Activated gamma-delta T cell treated with anti-CD3 and anti-CD28 coated beads, Interleukin-2, amount 50 U/mL, for 16 hours (primary cell): ENCODE measurements around the gene LENG9.

Experiments
- DNase-seq: peaks from one replicate; pipeline ENCODE4 v3.0.0-alpha.2; 2020; ENCODE audit warnings: low read depth

Gene LENG9

DNA sequence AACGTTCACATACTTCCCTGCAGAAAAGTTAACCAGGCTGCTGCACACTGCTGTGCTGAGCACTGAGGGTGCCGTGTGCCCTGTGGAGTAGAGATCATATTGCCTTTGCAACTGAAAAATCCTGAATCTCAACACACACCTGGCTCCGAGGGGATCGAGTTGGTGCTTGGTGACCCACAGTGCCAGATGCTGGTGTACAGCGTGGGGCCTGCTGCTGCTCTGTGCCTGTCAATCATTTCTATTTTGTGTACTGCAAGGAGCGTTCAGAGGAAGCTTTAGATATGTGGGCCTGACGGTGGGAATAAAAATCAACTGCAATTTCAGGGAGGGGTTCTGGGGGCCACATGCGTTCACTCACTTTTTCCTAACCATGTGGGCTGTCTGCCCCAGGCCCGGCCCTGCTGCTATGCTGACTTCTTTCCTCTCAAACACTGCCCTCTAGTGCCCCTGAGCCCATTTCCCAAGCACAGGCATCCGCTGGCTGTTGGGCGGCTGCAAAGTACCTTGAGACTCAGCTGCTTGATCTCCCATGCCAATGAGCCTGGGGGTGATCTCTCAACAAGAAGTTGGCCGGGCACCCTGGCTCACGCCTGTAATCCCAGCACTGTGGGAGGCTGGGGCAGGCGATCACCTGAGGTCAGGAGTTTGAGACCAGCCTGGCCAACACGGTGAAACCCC, 24.3 kb downstream of the LENG9 start:
- no peak for DNase-seq

DNA sequence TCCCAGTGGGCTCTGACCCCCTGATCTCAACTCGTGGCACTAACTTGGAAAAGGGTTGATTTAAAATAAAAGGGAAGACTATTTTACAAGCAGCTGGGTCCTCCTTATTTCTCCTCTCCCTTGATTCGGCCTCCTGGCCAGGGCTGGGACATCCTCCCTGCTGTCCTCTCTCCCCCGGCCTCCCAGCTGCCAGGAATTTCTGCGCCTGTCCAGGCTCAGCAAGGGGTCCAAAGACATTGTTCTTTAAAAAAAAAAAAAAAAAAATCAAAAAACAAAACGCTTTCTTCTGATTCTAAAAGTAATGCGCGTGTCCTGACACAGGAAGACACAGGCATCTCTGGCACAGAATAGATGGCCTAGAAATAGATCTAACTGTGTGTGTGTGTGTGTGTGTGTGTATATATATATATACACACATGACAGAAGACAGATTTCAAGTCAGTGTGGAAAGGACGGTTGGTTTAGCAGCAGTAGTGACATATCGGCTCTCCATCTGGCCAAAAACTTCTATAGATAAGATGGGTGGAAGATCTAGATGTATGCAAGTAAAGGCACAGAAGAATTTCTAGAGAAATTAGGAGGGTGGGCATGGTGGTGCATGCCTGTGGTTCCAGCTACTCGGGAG, 26.8 kb downstream of the LENG9 start:
- DNase-seq = no peak

DNA sequence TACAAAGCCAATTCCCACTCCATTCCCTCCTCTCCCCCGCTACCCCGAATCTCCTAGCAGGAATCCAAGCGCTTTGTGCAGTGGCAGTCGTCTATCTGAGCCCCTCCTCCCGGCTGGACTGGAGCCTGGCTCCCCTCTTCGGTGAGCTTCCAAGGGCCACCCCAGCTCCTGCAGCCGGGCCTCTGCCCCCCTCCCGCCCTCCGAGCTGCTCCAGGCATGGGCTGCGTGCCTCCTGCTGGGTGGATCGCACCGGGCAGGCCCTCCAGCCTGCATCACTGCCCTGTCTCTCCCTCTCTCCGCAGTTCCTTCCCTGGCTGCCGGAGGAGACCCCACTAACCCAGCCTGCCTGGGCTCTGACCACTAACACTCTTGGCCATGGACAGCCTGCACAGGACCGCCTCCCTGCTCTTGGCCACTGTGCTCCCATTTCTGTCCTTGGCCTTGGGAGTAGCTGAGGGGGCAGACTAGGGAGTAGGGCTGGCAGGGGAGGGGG, 27.5 kb downstream of the LENG9 start:
- DNase-seq = no peak

DNA sequence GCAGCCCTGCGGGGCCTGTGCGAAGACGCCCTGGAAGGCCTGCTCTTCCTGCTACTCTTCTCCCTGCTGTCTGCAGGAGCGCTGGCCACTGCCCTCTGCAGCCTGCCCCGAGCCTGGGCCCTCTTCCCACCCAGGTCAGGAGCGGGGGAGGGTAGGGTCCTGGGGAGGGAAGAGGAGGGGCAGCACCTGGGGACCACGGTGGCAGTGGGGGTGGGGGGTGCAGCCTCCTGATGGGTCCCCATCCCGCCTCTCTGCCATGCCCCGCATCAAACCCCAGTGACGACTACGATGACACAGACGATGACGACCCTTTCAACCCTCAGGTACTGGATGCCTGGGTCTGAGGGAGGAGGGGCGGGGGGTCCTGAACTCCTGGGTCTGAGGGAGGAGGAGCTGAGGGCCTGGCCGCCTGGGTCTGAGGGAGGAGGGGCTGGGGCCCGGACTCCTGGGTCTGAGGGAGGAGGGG, 28.0 kb downstream of the LENG9 start:
- DNase-seq = no peak

DNA sequence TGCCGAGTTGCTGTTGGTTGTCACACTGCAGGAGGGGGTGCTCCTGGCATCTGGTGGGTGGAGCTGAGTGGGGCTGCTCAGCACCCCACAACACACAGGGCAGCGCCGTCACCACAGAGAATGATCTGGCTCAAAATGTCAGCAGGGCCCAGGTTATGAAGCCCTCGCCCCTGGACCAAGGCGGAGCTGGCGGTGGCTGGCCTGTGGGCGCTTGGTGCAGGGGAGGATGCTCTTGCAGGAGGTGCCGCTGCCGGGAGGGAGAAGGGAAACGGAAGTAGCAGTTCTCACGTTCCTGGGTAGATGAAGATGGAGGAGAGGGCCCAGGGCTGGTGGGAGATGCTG, 28.7 kb downstream of the LENG9 start:
- no peak for DNase-seq

DNA sequence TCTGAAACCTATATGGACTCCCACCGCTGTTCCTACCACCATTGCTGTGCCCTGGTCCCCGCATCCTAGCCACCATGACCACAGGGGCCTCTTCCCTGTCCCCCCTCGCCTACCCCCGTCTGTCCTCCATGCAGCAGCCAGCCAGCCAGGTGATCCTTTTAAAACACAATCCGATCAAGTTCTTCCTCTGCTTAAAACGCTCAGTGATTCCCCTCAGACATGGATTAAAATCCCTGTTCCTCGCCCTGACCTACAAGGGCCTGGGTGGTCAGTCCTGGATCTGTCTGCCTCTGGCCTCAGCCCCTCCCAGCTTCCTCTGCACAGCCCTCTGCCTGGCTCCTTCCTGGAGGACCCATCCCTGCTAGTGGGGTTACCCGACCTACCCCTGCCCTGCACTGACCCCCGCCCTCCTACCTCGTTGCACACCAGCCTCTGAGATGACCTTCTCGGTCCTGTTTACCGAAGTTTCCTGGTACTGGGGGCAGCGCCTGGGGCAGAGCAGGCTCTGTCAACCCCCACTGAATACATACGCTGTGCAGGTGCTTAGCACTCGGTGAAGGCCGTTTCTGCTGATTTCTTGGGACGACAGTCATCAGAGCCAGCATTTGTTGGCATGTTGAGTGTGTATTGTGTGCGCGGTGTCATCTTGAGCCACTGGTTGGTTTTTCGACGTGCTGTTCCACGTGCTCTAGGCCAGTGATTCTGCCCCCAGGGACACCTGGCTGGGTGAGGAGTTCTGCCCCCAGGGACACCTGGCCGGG, 29.3 kb downstream of the LENG9 start:
- no peak for DNase-seq

DNA sequence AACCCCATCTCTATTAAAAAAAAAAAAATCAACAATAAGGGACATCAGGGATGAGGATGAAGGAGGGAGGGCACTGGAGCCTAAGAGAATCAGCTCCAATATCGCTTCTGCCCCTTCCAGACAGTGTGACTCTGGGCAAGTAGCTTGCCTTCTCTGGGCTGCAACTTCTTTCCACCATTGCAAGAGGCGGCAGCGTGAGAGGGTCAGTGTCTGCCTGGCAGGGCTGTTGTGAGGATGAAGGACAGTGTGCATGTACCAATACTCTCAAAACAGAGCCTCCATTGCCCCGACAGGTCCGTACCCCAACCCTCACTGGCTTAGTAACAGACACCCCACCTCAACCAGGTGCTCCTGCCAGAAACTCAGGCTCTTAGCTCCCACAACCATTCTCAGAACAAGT, 29.9 kb downstream of the LENG9 start:
- DNase-seq = no peak

DNA sequence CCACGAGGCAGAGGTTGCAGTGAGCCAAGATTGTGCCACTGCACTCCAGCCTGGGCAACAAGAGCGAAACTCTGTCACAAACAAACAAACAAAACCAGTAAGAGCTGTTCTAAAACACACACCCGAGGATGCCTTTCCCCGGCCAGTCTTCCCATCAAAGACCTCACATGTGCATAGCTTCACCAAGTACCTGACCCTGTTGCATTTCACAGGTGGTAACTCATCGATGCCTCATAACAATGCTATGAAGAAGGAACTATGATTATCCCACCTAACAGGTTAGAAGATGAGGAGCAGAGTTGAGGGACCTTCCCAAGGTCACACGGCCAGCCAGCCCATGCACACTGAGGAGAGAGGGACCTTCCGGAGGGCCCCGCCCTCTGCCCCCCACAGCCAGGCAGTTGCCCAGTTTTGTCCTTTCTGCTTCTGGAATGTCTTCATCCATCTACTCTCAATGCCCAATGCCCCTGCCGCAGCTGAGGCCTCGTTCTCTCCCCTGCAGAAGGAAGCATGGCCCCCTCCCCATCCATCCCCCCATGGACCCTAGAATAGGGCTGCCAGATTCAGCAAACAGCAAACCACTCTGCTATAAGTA, 31.3 kb downstream of the LENG9 start:
- DNase-seq = no peak

DNA sequence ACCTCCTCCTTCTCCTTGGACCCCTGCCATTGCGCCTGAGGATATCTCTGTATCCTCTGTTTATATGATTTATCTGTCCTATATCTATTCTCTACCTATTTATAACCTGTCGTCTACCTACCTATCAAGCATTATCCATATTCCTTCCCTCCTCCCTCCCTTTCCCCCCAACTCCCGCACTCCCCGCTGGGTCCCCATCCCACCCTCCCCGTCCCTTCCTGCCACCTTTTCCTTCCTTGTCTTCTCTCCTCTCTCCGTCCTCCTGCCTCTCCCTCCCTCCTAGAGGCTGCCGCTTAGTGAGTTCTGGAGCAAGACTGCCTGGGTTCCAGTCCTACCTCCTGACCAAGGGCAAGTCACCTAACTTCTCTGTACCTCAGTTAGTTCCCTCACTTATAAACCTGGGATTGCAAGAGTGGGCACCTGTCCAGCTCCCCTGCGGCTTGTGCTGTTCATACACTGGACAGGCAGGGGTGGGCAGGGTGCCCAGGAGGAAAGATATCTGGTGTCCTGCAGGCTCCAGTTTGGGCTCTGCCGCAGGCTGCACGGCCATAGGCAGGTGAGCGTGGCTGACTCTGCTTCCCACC, 32.2 kb downstream of the LENG9 start:
- no peak for DNase-seq

DNA sequence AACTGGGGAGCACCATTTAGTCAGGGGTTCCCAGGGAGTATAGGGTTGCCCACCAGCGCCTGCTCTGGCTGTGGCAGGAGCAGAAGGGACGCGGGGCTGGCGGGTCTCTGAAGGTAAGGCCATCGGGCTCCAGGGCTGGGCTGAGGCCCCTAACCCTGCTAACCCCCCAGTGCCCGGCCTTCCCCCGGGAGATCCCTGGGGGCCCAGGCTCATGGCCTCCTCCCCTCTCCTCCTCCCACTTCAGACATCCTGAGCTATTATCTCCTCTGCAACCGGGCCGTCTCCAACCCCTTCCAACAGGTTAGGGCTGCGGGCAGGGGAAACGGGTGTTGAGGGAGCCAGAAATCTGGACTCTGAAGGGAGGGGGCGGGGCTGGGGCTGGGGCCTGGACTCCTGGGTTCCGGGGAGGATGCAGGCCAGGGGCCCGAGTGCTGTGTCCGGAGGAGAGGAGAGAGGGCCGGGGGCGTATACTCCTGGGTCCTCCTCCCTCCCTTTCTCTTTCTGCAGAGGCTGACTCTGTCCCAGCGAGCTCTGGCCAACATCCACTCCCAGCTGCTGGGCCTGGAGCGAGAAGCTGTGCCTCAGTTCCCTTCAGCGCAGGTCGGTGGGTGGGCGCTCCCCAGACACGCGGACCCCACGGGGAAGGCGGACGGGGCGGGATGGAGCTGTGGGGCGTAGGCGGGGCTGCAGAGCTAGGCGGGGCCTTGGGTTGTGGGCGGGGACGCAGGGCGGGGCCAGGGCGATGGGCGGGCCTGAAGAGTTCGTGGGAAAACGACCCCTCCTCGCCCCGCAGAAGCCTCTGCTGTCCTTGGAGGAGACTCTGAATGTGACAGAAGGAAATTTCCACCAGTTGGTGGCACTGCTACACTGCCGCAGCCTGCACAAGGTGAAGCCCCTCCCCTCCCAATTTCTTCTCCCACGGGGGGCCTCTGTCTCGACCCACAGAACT, 33.0 kb downstream of the LENG9 start:
- no peak for DNase-seq

DNA sequence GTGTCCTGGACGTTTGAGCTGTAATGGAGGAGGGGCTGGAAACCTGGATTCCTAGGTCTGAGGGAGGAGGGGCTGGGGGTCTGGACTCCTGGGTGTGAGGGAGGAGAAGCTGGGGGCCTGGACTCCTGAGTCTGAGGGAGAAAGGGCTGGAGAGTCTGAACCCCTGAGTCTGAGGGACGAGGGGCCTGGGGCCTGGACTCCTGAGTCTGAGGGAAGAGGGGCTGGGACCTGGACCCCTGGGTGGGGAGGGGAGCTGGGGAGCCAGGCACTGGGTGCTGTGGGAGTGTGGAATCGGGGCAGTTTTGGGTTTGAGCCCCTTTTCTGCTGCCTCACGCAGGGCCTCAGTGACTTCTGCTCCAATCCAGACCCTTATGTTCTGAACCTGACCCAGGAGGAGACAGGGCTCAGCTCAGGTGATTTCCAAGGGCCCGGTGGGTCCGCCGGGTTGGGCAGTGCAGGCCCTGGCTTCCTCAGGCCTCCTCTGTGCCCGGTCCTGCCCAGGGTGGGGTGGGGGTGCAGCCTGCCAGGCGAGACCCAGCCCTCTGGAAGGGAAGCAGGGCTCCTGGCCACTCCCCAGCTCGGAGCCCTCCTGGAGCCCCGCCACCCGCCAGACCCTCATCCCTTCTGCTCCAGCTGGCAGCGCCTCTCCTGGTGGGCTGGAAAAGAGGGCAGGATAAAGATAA, 33.9 kb downstream of the LENG9 start:
- DNase-seq = no peak

DNA sequence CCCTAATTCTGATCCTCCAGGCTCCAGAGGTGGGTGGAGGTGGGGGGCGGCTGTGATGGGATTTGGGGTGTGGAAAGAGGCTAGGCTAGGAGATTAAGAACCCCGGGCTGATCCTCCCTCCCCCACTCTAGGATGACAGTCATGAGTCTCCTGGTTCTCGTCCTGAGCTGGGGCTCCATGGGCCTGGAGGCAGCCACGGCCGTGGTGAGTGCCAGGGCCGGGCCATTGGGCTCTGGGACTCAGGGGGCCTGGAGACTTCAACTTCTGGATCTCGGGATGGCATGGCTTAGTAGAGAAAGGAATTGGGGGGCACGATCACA, 34.4 kb downstream of the LENG9 start:
- DNase-seq = no peak

DNA sequence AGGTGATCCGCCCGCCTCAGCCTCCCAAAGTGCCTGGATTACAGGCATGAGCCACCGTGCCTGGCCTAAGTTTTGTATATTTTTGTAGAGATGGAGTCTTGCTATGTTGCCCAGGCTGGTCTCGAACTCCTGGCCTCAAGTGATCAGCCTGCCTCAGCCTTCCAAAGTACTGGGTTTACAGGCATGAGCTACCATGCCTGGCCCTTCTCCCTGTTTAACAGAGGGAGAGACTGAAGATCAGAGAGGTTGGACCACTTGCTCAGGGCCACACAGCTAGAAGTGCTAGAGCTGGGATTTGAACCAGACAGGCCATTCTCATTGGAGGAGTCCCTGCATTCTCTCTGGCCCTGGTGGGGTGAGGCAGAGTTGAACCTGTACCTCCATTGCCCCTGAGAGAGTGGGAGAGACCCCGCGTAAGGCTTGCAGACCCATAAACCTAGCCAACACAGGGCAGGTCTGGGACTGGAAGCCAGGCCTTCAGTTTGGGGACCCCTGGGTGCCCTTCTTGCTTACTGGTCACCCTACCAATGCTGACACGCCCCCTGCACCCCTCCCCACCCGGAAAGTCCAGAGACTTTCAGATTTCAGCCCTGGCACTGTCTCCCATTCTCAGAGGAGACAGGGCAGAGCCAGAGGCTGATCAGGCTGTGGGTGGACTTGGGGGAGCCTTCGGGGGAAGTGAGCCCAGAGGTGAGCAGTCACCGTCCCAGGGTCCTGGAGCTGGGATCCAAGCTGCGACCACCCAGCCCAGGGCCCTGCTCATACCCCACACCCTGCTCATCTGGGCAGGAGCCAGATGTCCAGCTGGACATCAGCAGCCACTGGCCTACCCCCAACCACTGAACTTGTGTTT, 35.0 kb downstream of the LENG9 start:
- DNase-seq = no peak

DNA sequence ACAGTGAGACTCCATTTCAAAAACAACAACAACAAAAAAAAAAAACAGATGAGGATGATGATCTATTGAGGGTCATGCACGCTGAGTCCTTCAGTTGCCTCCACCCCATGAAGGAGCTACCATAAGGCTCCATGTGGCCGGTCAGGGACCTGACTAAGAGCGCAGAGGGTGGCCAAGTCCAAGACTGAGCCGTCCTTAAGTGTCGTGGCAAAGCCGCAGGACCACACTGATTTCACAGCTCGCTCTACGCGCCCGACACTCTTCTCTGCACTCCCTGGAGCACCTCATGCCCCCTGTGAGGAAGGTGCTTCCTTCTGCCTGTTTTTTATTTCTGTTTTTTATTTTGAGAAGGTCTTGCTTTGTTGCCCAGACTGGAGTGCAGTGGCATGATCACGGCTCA, 36.0 kb downstream of the LENG9 start:
- no peak for DNase-seq

DNA sequence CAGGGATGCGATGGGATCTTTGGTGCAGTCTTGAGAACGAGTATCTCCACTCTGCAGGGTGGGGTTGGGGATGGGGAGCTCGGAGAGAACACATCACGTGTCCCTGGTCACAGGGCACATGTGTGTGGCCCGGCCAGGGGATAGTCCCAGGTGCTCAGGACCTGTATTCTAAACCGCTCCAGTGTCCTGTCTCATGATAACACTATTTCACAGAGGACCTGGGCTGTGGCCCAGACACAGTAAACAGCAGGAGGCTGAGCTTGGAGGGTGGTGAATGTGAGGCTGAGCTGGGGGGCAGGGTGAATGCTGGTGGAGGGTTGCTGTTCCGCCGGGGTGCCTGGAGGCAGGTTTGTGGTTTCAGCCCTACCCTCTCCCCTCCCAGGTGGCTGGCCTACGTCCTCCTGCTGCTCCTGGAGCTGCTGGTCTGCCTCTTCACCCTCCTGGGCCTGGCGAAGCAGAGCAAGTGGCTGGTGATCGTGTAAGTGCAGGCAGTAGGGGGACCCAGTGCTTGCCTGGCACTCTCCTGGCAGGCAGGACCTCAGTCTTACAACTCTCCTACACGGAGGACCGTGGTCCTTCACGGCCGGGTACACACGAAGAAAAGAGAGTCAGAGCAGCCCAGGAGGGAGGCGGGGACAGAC, 37.2 kb downstream of the LENG9 start:
- no peak for DNase-seq

DNA sequence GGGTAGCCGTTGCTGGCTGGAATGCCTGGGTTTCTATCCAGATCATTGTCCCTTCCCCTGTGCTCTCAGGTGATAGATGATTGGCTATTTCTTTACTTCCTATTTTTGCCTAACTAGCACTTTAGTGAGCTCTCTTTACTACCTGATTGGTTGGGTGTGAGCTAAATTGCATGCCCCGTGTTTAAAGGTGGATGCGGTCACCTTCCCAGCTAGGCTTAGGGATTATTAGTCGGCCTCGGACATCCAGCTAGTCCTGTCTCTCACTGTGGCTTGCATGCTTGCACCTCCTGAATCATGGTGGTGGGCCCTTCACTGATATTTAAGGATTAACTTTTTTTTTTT, 38.2 kb downstream of the LENG9 start:
- no peak for DNase-seq

DNA sequence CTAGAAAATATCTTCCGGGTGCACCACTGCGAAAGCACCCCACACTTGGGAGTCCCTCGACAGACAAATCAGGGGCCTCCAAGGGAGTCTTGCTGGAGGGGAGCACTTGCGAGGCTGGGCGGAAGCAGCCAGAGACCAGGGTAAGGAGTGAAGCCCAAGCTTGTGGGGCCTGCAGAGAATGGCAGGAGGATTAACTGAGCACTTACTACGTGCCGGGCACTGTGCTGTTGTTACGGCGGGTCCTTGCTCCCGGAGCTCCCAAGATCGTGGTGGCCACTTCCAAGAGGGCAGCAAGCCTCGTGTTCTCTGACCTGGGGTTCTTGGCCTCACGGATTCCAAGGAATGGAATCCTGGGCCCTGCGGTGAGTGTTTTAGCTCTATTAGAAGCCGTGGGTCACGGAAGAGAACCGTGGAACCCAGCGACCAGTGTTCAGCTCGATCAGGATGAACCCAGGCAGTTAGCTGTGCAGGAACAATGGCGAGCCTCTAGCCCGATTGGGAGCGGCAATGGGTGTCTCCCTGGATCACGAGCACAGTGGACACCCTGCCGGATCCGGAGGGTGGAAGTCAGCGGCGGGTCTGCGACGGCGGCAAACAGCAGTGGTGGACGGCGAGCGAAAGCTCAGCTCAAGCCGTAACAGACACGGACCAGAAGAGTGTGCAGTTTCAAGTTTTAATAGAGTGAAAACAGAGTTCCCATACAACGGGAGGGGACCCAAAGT, 38.8 kb downstream of the LENG9 start:
- DNase-seq = no peak

DNA sequence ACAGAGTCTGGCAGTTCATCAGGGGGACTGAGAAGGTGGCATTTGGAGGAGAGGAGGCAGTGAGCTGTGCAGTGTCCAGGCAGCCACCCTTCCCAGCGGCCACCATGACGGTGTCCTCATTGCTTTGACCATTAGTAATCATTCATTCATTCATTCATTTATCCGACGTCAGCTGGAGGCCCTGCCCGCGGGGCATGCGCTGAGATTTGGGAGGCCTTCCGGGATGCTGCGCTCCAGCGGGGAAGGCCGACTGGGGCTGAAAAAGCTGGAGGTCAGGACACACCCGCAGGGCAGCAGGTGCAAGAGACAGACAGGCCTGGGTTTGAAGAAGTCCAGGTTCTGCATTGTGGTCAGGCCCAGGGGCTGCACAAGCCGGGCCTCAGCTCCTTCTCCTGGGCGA, 39.4 kb downstream of the LENG9 start:
- no peak for DNase-seq

DNA sequence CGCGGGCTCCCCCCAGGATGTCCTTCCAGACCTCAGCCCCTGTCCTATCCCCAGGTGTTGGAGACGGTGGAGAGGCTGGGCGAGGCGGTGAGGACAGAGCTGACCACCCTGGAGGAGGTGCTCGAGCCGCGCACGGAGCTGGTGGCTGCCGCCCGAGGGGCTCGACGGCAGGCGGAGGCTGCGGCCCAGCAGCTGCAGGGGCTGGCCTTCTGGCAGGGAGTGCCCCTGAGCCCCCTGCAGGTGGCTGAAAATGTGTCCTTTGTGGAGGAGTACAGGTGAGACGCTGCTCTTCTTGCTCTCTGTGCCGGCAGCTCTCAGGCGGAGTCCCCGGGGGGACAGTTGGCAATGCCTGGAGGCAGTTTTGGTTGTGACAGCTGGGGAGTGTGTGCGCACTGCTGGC, 41.4 kb downstream of the LENG9 start:
- no peak for DNase-seq
